Rectal smooth muscle tissue (tissue), 1 donor: ENCODE data around the gene PAK1.
"Not testable (repeated sequence)": the region's sequence is repeated elsewhere in the genome, so short reads cannot be mapped to it uniquely, and the experiment has no call there.

ENCODE experiments used
- H3K27ac ChIP-seq: one replicate; pipeline ENCODE4 v1.7.0; 2013; ENCODE audit warnings: low read depth, low read length, inconsistent platforms
- H3K27me3 ChIP-seq: one replicate; pipeline ENCODE4 v1.7.0; 2013; ENCODE audit warnings: low read length; ENCODE audit not compliant: control insufficient read depth, insufficient read depth
- H3K36me3 ChIP-seq: one replicate; pipeline ENCODE4 v1.7.0; 2013; ENCODE audit warnings: low read length; ENCODE audit not compliant: control insufficient read depth, insufficient read depth
- H3K4me1 ChIP-seq: one replicate; pipeline ENCODE4 v1.7.0; 2013; ENCODE audit warnings: low read length; ENCODE audit not compliant: control insufficient read depth, insufficient read depth
- H3K4me3 ChIP-seq: one replicate; pipeline ENCODE4 v1.7.0; 2013; ENCODE audit warnings: low read length
- H3K9ac ChIP-seq: one replicate; pipeline ENCODE4 v1.7.0; 2013; ENCODE audit warnings: low read length

Gene PAK1

DNA sequence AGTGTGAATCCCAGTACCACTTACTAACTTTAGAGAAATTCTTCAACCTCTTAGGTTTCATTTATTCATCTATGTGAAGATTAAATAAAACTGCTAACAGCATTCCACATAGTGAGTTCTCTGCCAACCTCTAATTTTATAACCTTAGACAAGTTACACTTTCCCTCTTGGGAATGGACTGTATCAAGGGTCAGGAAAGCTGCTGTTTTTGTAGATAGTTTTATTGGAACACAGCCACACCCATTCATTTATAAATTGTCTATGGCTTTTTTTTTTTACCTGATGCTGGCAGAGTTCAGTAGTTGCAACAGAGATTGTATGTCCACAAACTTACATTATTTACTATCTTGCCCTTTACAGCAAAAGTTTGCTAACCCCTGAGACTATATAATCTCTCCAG, 81.1 kb downstream of the PAK1 start:
- no peak overlapping the region for H3K27ac ChIP-seq
- no peaks in the 10 kb centered on the region for H3K27me3 ChIP-seq
- no peak overlapping the region for H3K4me3 ChIP-seq
- peaks cover 3% of the 10 kb centered on the region for H3K4me1 ChIP-seq
- no peak overlapping the region for H3K9ac ChIP-seq
- no peaks in the 10 kb centered on the region for H3K36me3 ChIP-seq

DNA sequence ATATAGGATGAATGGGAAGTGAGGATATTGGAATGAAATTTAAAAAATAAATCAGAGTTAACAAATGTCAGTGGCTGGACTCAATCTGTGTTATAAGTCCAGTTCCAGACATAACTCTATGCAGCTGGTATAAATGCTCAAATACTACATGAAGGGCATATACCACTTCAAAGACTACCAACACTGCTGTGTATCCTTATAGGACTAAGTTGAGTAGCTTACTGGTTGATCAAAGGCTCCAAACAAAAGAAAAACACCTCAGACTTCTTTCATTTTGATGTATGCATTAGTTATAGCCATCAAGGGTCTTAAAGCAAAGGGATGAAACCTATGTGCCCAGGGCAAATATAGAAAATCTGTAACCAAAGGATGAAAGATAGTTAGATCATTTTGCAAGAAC, 86.2 kb downstream of the PAK1 start:
- no peaks in the 10 kb centered on the region for H3K27me3 ChIP-seq
- H3K9ac ChIP-seq = no peak overlapping the region

DNA sequence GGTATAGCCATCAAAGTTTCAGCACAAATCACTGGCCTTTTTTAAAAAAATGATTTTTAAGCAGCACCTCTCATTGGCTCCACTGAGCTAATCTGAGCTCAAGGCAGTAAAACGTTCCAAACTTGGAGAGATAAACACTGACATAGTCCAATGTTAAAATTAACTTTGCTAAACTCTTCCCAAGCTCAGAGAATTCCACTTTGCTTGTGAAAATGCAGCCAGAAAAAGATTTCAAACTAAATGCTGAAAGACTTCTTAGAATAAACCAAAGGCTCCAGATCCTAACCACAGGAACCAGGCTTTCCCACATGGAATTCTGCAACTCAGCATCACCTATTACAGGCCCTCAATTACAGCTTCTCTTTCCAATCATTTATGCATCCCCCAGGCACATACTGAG, 87.7 kb downstream of the PAK1 start:
- Histone ChIP-seq H3K36me3 (no peaks in the 10 kb centered on the region), H3K4me3 (no peak overlapping the region), H3K27me3 (no peaks in the 10 kb centered on the region), H3K27ac (peak overlapping the region; percentile 0), H3K4me1 (peaks cover 13% of the 10 kb centered on the region), H3K9ac (no peak overlapping the region)

More for the DNA sequence above, 86.2 kb downstream of the PAK1 start:
- Histone ChIP-seq H3K27ac (no peak overlapping the region), H3K4me3 (no peak overlapping the region), H3K4me1 (peaks cover 7% of the 10 kb centered on the region), H3K36me3 (no peaks in the 10 kb centered on the region)

DNA sequence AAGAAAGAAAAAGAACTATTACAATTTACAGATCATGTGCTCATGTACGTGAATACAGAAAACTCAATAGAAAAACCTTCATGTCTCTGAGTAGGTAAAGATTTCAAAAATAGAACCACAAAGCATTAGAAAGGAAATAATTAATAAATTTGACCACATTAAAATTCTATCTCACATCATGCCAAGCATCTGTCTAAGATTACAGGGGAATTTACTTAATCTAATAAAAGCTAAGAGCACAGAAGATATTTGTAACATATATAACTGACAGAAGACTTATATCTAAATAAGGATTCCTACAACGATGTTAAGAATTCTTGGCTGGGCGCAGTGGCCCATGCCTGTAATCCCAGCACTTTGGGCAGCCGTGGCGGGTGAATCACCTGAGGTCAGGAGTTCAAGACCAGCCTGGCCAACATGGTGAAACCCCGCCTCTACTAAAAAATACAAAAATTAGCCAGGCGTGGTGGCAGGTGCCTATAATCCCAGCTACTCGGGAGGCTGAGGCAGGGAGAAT, 88.6 kb downstream of the PAK1 start:
- H3K36me3 ChIP-seq, H3K9ac ChIP-seq, H3K4me3 ChIP-seq, H3K27me3 ChIP-seq, H3K27ac ChIP-seq: not testable (repeated sequence)
- H3K4me1 ChIP-seq = peaks cover 13% of the 10 kb centered on the region

DNA sequence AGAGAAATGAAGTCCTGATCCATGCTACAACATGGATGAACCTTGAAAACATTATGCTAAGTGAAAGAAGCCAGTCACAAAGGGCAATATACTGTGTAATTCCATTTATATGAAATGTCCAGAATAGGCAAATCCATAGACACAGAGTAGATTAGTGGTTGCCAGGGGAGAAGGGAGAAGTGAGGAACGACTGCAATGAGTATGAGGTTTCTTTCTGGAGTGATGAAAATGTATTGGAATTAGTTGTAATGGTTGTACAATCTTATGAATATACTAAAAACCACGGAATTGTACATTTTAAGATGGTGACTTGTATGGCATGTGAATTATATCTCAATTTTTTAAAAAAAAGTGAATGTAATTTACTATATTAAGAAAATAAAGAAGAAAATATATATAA, 89.3 kb downstream of the PAK1 start:
- H3K4me1 ChIP-seq = peaks cover 13% of the 10 kb centered on the region
- H3K27ac ChIP-seq = no peak overlapping the region
- no peaks in the 10 kb centered on the region for H3K27me3 ChIP-seq
- H3K4me3 ChIP-seq = no peak overlapping the region
- no peaks in the 10 kb centered on the region for H3K36me3 ChIP-seq
- no peak overlapping the region for H3K9ac ChIP-seq

DNA sequence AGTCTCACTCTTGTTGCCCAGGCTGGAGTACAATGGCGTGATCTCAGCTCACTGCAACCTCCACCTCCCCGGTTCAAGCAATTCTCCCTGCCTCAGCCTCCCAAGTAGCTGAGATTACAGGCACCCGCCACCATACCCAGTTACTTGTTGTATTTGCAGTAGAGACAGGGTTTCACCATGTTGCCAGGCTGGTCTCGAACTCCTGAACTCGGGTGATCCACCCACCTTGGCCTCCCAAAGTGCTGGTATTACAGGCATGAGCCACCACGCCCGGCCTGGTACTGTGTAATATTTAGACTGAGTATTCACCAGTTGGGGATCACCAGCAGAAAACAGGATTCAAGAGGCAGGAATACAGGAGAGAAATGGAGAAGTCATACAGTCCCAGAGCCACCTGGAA, 90.5 kb downstream of the PAK1 start:
- H3K9ac ChIP-seq, H3K36me3 ChIP-seq, H3K4me3 ChIP-seq, H3K27me3 ChIP-seq, H3K27ac ChIP-seq: not testable (repeated sequence)
- peaks cover 13% of the 10 kb centered on the region for H3K4me1 ChIP-seq

DNA sequence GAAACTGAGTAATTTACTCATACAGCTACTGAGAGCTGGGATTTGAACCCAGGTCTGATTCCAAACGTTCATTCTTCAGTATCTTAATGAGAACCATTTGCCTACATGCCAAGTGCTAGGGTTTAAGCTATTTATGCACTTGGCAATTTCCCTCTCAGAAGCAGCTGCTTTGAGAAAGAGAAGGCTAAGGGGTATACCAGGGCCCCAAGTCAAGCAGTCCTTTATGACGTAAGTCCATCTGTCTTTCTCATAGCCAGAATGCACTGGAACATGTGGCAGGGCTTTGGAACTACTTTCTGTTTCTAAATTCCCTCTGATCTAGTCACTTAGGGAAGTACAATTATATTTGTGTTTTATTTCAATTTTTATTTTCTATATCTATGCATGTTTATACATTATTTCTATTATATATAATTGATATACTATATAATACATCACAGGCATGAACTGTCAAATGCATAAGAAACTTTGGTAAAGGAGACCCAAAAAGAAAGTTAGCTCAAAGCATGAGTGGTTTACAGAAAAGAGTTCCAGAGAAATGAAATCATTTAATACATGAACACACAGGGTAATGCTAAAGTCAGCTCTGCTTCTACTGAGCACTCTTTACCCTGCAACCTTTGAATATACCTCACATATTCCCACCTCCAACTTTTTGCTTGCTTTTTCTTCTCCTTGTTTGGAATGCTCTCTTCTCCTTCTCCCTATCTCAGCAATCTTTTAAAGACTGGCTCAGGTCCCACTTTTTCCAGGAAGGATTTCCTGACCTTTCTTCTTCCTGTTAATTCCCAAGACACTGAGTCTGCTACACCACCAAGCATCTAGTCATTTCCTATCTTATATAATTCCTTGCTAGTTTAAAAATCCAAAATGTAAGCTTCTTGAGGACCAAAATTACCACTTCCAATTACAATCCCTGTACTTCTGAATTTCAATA, 91.9 kb downstream of the PAK1 start:
- Histone ChIP-seq H3K4me3 (no peak overlapping the region), H3K27me3 (no peaks in the 10 kb centered on the region), H3K9ac (no peak overlapping the region), H3K4me1 (peaks cover 13% of the 10 kb centered on the region), H3K27ac (peak overlapping the region; percentile 3), H3K36me3 (no peaks in the 10 kb centered on the region)

DNA sequence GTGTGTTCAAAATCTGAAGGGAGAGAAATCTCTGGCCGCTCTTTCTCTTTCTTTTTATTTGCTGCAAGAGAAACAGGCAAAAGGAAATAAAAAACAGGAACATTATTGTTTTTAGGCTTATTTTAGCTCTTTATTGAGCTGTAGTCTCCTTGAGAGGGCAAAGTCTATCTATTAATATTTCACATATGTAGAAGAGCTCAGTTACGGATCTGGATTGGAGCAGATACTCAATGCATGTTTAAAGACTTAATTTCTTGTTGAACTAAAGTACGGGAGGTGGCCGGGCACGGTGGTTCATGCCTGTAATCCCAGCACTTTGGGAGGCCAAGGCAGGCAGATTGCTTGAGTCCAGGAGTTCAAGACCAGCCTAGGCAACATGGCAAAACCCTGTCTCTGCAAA, 94.0 kb downstream of the PAK1 start:
- no peak overlapping the region for H3K4me3 ChIP-seq
- no peaks in the 10 kb centered on the region for H3K27me3 ChIP-seq
- H3K9ac ChIP-seq = no peak overlapping the region
- H3K36me3 ChIP-seq = no peaks in the 10 kb centered on the region
- H3K27ac ChIP-seq = no peak overlapping the region
- peaks cover 9% of the 10 kb centered on the region for H3K4me1 ChIP-seq

DNA sequence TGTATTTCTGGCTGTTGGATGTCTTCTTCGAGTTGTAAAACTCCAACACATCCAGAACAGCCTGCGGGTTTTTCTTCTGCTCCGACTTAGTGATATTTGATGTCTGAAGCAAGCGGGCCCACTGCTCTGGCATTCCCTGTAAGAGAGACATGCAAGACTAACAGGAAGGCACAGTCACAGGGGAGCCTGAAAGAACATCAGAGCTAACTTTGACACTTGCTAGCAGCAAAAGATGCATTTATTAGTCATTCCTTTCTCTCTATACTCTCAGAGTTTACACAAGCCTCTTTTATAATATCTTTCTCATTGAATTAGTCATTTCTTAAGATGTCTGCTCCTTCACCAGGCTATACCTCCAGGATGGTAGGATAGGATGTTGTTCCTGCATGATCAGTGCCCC, 94.6 kb downstream of the PAK1 start:
- Histone ChIP-seq H3K27me3 (no peaks in the 10 kb centered on the region), H3K4me1 (peaks cover 9% of the 10 kb centered on the region), H3K4me3 (no peak overlapping the region), H3K27ac (no peak overlapping the region), H3K36me3 (no peaks in the 10 kb centered on the region), H3K9ac (no peak overlapping the region)

DNA sequence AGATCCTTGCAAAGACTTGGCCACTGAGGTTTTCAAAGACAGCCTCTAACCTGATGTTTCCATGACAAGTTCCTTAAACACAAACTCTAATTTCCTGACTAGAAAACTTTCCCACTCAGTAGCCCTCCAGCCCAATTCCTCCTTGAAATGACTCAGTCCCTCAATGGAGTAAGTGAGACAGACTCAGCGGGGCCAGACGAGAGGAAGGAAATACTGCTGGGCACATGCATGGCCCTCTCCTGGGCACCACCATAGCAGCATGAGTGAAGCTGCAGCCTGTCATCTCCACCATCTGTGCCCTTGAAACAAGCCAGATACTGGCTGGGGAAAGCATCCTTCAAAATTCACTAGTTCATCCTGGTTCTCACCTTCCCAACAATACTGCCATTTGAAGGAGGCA, 96.2 kb downstream of the PAK1 start:
- no peak overlapping the region for H3K27ac ChIP-seq
- H3K36me3 ChIP-seq = no peaks in the 10 kb centered on the region
- H3K4me1 ChIP-seq = peaks cover 9% of the 10 kb centered on the region
- H3K4me3 ChIP-seq = no peak overlapping the region
- no peak overlapping the region for H3K9ac ChIP-seq
- H3K27me3 ChIP-seq = no peaks in the 10 kb centered on the region

DNA sequence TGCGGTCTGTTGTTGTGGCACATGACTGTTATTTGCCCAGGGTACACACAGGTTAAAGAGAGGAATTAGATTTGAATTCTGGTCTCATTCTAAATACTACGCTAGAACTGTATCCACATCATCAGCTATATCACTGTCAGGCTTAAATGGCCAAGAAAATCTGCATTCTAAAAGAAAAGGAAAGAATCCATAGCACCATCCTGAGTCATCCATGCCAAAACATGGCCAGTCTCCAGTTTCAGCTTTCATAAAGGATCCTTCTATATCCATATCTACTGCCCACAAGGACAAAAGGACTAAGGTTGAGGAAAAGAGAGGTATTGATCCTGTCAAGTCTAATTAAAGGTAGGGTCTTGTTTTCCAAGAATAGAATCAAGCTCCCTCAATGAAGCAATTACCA, 98.8 kb downstream of the PAK1 start:
- Histone ChIP-seq H3K36me3 (peaks cover 2% of the 10 kb centered on the region), H3K27me3 (no peaks in the 10 kb centered on the region), H3K9ac (no peak overlapping the region), H3K4me3 (no peak overlapping the region), H3K4me1 (no peaks in the 10 kb centered on the region), H3K27ac (no peak overlapping the region)

DNA sequence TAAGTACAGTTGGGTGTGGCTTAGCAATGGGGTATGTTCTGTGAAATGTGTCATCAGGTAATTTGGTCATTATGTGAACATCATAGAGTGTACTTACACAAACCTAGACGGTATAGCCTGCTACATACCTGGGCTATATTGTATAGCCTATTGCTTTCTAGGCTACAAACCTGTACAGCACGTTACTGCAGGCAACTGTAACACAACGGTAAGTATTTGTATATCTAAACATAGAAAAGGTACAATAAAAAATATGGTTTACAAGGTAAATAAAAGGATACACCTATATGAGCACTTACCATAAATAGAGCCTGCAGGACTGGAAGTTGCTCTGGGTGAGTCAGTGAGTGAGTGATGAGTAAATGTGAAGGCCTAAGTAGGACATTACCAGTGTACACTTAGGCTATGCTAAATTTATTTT, 99.3 kb downstream of the PAK1 start:
- no peak overlapping the region for H3K9ac ChIP-seq
- H3K4me1 ChIP-seq = no peaks in the 10 kb centered on the region
- no peaks in the 10 kb centered on the region for H3K27me3 ChIP-seq
- no peak overlapping the region for H3K27ac ChIP-seq
- no peak overlapping the region for H3K4me3 ChIP-seq
- peaks cover 2% of the 10 kb centered on the region for H3K36me3 ChIP-seq

DNA sequence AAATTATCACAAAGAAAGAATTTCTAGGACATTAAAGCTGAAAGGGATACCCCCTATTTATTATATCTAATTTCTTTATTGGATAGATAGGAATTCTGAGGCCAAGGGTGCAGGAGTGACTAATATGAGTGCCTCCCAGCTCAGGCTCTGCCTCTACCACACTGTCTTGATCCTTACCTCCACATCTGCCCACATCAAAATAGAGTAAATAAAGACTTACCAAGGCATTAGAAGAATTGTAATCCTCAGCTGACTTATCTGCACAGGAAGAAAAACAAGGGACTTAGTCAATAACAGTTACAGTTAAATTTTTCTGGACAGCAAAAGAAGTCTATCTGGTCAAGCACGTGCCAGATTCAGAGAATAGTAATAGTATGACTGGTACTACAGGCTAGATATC, 99.8 kb downstream of the PAK1 start:
- peaks cover 2% of the 10 kb centered on the region for H3K36me3 ChIP-seq
- no peak overlapping the region for H3K9ac ChIP-seq
- no peak overlapping the region for H3K4me3 ChIP-seq
- H3K27ac ChIP-seq = no peak overlapping the region
- H3K27me3 ChIP-seq = no peaks in the 10 kb centered on the region
- no peaks in the 10 kb centered on the region for H3K4me1 ChIP-seq
